A673 (cell line): ENCODE measurements around the gene JMJD8. TPM values are rescaled to one million over a fixed set of nuclear protein-coding genes. Genes with fewer than 3 reads are reported as not detected.

ENCODE experiments used
- BruUV-seq: library from RNA; stranded (reverse); fragments of 400-500 nt; replicated peaks from 2 replicates; lab custom pipeline; 2021; lab: Mats Ljungman, UMichigan
- CTCF ChIA-PET: fragments of 300-600 bp; sonication (Branson Sonifier 250); formaldehyde crosslinking; loops from one replicate; lab custom pipeline; 2022; ENCODE audit warnings: antibody characterized with exemption; lab: Charles Lee
- POLR2A ChIA-PET: fragments of 300-600 bp; sonication (Branson Sonifier 250); formaldehyde crosslinking; loops from one replicate; lab custom pipeline; 2022; ENCODE audit warnings: antibody characterized with exemption; ENCODE audit not compliant: low non-redundant PET; lab: Charles Lee
- DNase-seq: peaks from one replicate; pipeline ENCODE4 v3.0.0-alpha.2; 2015; ENCODE audit warnings: low spot score
- H3K27ac ChIP-seq: fragments of 200-600 bp; sonication (generic); 2 replicates; pipeline ENCODE4 v1.5.1; 2016; ENCODE audit warnings: mixed run types, low read depth, mild to moderate bottlenecking, mixed read lengths, antibody characterized with exemption, low read length; ENCODE audit not compliant: poor library complexity, severe bottlenecking
- H3K27me3 ChIP-seq: fragments of 200-600 bp; sonication (generic); replicated peaks from 2 replicates; pipeline ENCODE4 v1.6.1; 2017; ENCODE audit warnings: mixed run types, low read depth, mild to moderate bottlenecking, mixed read lengths, antibody characterized with exemption, low read length; ENCODE audit not compliant: insufficient read depth, poor library complexity
- H3K36me3 ChIP-seq: fragments of 200-600 bp; sonication (generic); 2 replicates; pipeline ENCODE4 v1.6.1; 2016; ENCODE audit warnings: mixed run types, mild to moderate bottlenecking, mixed read lengths, antibody characterized with exemption, low read length; ENCODE audit not compliant: insufficient read depth, poor library complexity, severe bottlenecking
- H3K4me1 ChIP-seq: fragments of 200-600 bp; sonication (generic); 2 replicates; pipeline ENCODE4 v1.6.1; 2017; ENCODE audit warnings: mixed run types, mild to moderate bottlenecking, mixed read lengths, antibody characterized with exemption, low read length; ENCODE audit not compliant: insufficient read depth, poor library complexity, severe bottlenecking
- H3K4me3 ChIP-seq: fragments of 200-600 bp; sonication (generic); 2 replicates; pipeline ENCODE4 v1.5.1; 2016; ENCODE audit warnings: low read depth, mixed run types, mild to moderate bottlenecking, mixed read lengths, low read length; ENCODE audit not compliant: poor library complexity, severe bottlenecking
- H3K9me3 ChIP-seq: fragments of 200-600 bp; sonication (generic); 2 replicates; pipeline ENCODE4 v1.6.1; 2016; ENCODE audit warnings: mixed run types, low read depth, mild to moderate bottlenecking, mixed read lengths, antibody characterized with exemption, low read length; ENCODE audit not compliant: poor library complexity, severe bottlenecking
- EZH2 ChIP-seq: fragments of 200-600 bp; sonication (generic); IDR thresholded peaks from 2 replicates; pipeline ENCODE4 v1.6.1; 2017; ENCODE audit warnings: borderline replicate concordance, low read depth, mild to moderate bottlenecking, mixed read lengths, antibody characterized with exemption, low read length; ENCODE audit not compliant: poor library complexity, severe bottlenecking
- intact Hi-C: fragments of 100-400 bp; cut with micrococcal nuclease; formaldehyde crosslinking; loops from one replicate; pipeline ENCODE4 v1.10.0; 2022; ENCODE audit not compliant: unreplicated experiment
- total RNA-seq: library from RNA; stranded (reverse); gene quantifications from 2 replicates; pipeline ENCODE4 v1.2.3, GENCODE V29; 2021
- TF ChIP-seq, protein P1 (sequence below): fragments of 300-800, 200-600 bp; sonication (generic); conservative IDR thresholded peaks from 2 replicates; pipeline ENCODE4 v1.5.1; 2017; ENCODE audit warnings: low read depth, mild to moderate bottlenecking, antibody characterized with exemption, low read length, moderate library complexity, mixed read lengths

JMJD8 gene
- total RNA-seq, 1 experiment from 2014 or later: 87.1 TPM

DNA sequence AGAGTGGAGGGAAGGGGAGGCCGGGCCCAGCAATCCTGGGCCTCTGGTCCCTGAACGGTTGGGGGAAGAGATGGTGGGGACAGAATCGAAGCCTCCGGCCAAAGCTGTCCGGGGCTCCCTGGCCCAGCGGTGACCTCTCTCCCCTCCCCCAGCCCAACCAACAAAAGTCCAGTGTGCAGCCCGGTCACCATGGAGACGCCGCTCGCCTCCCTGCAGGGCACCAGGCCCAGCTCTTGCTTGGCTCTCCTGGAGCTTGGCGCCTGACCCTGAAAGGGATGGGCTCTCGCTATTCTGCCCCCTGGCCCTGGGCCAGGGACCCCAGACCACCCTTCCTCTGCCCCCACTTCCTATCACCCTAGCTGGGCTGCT, 32.0 kb upstream of the JMJD8 start:
- no peaks in the 10 kb centered on the region for H3K36me3 ChIP-seq
- BruUV-seq: no TSS peak
- ChIA-PET POLR2A (no interaction called here), CTCF (interaction anchor here (1.0 kb wide), 1 partner anchor 12 kb away, joined by 5 read pairs; no protein-coding TSS in a partner anchor)
- intact Hi-C loops: loop anchor here (10.0 kb wide), 1 partner anchor 339 kb away; no protein-coding TSS in a partner anchor
- TF ChIP-seq, protein P1, sequence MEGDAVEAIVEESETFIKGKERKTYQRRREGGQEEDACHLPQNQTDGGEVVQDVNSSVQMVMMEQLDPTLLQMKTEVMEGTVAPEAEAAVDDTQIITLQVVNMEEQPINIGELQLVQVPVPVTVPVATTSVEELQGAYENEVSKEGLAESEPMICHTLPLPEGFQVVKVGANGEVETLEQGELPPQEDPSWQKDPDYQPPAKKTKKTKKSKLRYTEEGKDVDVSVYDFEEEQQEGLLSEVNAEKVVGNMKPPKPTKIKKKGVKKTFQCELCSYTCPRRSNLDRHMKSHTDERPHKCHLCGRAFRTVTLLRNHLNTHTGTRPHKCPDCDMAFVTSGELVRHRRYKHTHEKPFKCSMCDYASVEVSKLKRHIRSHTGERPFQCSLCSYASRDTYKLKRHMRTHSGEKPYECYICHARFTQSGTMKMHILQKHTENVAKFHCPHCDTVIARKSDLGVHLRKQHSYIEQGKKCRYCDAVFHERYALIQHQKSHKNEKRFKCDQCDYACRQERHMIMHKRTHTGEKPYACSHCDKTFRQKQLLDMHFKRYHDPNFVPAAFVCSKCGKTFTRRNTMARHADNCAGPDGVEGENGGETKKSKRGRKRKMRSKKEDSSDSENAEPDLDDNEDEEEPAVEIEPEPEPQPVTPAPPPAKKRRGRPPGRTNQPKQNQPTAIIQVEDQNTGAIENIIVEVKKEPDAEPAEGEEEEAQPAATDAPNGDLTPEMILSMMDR: no peak
- TF ChIP-seq EZH2: no peak
- no peaks in the 10 kb centered on the region for H3K9me3 ChIP-seq
- H3K4me3 ChIP-seq: no peak overlapping the region
- H3K4me1 ChIP-seq: peaks cover 8% of the 10 kb centered on the region
- peaks cover 31% of the 10 kb centered on the region for H3K27me3 ChIP-seq
- DNase-seq: no peak
- H3K27ac ChIP-seq: no peak overlapping the region

DNA sequence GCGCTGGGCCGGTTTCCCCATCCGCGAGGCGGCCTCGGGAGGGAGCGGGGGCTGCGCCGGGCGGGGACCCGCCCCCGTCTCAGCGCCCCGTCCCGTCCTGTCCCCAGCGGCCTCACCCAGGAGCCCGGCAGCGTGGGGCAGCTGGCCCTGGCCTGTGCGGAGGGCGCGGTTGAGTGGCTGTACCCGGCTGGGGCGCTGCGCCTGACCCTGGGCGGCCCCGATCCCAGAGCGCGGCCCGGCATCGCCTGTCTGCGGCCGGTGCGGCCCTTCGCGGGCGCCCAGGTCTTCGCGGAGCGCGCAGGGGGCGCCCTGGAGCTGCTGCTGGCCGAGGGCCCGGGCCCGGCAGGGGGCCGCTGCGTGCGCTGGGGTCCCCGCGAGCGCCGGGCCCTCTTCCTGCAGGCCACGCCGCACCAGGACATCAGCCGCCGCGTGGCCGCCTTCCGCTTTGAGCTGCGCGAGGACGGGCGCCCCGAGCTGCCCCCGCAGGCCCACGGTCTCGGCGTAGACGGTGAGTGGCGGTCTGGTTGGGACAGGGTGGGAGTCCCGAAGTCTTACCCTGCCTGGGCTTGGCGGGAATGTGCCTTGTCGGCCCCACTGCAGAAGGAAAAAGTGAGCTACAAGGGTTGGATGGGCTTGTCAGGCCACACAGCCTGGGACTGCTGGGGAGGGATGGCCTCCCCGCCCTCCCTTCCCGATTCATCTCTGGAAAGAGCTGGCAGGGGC, 31.5 kb upstream of the JMJD8 start:
- H3K27ac ChIP-seq: no peak overlapping the region

DNA sequence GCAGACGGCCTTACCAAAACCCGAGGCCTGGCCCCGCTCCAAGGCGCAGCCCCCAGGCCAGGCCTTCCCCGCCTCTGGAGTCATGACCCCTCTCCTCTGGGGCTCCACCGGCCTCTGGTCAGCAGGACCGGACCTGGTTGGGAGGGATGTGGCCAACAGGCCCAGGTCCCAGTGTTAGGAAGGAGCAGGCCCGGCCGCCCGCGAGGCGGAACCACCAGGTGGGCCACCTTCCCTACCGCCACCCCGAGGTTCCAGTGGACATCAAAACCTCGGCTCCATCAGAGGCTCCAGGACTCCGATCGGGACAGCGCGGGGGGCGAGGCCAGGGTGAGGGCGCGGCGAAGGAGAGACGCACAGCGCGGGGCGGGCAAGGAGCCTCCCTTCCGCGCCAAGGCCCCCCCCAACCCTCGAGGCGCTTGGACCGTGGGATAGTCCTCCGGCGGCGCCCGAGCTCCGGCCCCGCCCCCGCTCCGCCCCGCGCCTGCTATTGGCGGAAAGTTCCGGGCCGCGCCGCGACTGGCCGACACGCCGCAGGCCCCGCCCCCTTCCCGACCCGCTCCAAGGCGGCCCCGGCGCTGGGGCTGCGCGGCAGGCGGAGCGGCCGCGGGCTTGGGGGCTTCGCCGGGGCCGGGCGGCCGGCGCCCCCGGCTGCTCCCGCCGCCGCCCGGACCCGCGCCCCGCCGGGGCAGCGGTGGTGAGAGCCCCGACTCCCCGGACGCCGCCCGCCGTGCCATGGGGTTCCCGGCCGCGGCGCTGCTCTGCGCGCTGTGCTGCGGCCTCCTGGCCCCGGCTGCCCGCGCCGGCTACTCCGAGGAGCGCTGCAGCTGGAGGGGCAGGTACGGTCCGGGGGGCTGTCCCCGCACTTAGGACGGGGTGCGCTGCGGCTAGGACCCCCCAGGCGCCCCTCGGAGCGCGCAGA, 30.7 kb upstream of the JMJD8 start, which contains the start of gene METRN:
TSS of gene METRN (plus strand) at position 561 of the 919 bp plus-strand sequence. CDS start at position 733, 172 bp downstream.
- ChIA-PET CTCF (no interaction called here), POLR2A (interaction anchor here (0.6 kb wide), 1 partner anchor 313 kb away, joined by 4 read pairs; the partner anchor contains the start of gene DECR2)
- Histone ChIP-seq H3K4me3 (peak within 1 kb of the TSS; percentile 32), H3K36me3 (no peaks in the 10 kb centered on the region), H3K27me3 (peaks cover 32% of the 10 kb centered on the region), H3K4me1 (peaks cover 2% of the 10 kb centered on the region), H3K9me3 (no peaks in the 10 kb centered on the region), H3K27ac (no peak within 1 kb of the TSS)
- no peak for TF ChIP-seq EZH2
- TF ChIP-seq, protein P1: no peak
- no TSS peak for BruUV-seq
- peak; percentile 92 for DNase-seq
- intact Hi-C loops: loop anchor here (5.0 to 10.0 kb wide), 2 partner anchors 72 to 340 kb away; partner anchors contain the start of genes CHTF18 and RPUSD1

More for the DNA sequence above, 31.5 kb upstream of the JMJD8 start:
- Histone ChIP-seq H3K4me1 (peaks cover 8% of the 10 kb centered on the region), H3K4me3 (peak overlapping the region; percentile 32), H3K27me3 (peaks cover 31% of the 10 kb centered on the region), H3K36me3 (no peaks in the 10 kb centered on the region), H3K9me3 (no peaks in the 10 kb centered on the region)
- CTCF ChIA-PET: interaction anchor here (1.0 kb wide), 1 partner anchor 12 kb away, joined by 5 read pairs; no protein-coding TSS in a partner anchor
- no peak for DNase-seq
- TF ChIP-seq, protein P1: no peak; the same call in 1 of the 2 replicates
- peak; percentile 74 for TF ChIP-seq EZH2
- POLR2A ChIA-PET: interaction anchor here (0.6 kb wide), 1 partner anchor 314 kb away, joined by 4 read pairs; the partner anchor contains the start of gene DECR2
- intact Hi-C loops: loop anchor here (10.0 kb wide), 1 partner anchor 339 kb away; no protein-coding TSS in a partner anchor
- no TSS peak for BruUV-seq
